HCT116 (cell line): ENCODE data around the gene SNUPN. TPM values are rescaled to one million over a fixed set of nuclear protein-coding genes. Genes with fewer than 3 reads are reported as not detected.

ENCODE experiments used
- ATAC-seq: fragments of 200-7000 bp; cut with Tn5 transposase; 2 replicates; pipeline ENCODE4 v1.9.1; 2020; ENCODE audit warnings: mild to moderate bottlenecking, moderate library complexity
- BruUV-seq: library from RNA; stranded (reverse); fragments of 400-500 nt; replicated peaks from 2 replicates; lab custom pipeline; 2021; lab: Mats Ljungman, UMichigan
- CTCF ChIA-PET: fragments of 300-600 bp; sonication (Branson Sonifier 250); formaldehyde crosslinking; loops from one replicate; lab custom pipeline; 2021; ENCODE audit warnings: antibody characterized with exemption; lab: Charles Lee
- POLR2A ChIA-PET: fragments of 300-600, 350-600 bp; sonication (Branson Sonifier 250); formaldehyde crosslinking; loops from one replicate; lab custom pipeline; 2021; ENCODE audit warnings: antibody characterized with exemption; lab: Charles Lee
- RAD21 ChIA-PET, 2 experiments: fragments of 300-600 bp; sonication (Branson Sonifier 250); formaldehyde crosslinking; loops; one replicate each; lab custom pipeline; 2023; ENCODE audit warnings: low total read pairs in 2 of 2; ENCODE audit not compliant: uncharacterized antibody in 2 of 2, unreplicated experiment in 2 of 2, low non-redundant PET in 1 of 2; lab: Charles Lee
- DNase-seq: peaks from one replicate; pipeline ENCODE4 v3.0.0-alpha.2; 2010; ENCODE audit warnings: low read depth, low spot score
- H2AFZ ChIP-seq: fragments of 200-600 bp; shearing (Covaris generic), sonication (generic); 2 replicates; pipeline ENCODE4 v1.6.1; 2017; ENCODE audit warnings: low read depth, mixed run types, mixed read lengths, antibody characterized with exemption, low read length; ENCODE audit not compliant: poor library complexity, severe bottlenecking
- H3K27ac ChIP-seq: 2 replicates; pipeline ENCODE4 v1.5.1; 2012; ENCODE audit warnings: low read depth, low read length
- H3K27me3 ChIP-seq: fragments of 200-600 bp; sonication (generic); 2 replicates; pipeline ENCODE4 v1.6.1; 2016; ENCODE audit warnings: mixed run types, low read length, mixed read lengths; ENCODE audit not compliant: insufficient read depth
- H3K36me3 ChIP-seq, 2 experiments: fragments of 200-500 bp in 1 of 2; fragments of 200-600 bp in 1 of 2; sonication (Bioruptor generic) in 1 of 2; sonication (generic) in 1 of 2; 2 replicates each; pipeline versions ENCODE4 v1.5.1 to v1.6.1; 2014 to 2016; ENCODE audit warnings: low read length in 2 of 2, inconsistent platforms in 1 of 2, mixed read lengths in 1 of 2, mixed run types in 1 of 2; ENCODE audit not compliant: insufficient read depth in 2 of 2, control insufficient read depth in 1 of 2
- H3K4me1 ChIP-seq, 2 experiments: fragments of 200-600 bp in 1 of 2; sonication (generic) in 1 of 2; 2 replicates each; pipeline versions ENCODE4 v1.5.1 to v1.6.1; 2012 to 2017; ENCODE audit warnings: low read length in 2 of 2, inconsistent platforms in 1 of 2, mild to moderate bottlenecking in 1 of 2, mixed read lengths in 1 of 2, mixed run types in 1 of 2, moderate library complexity in 1 of 2; ENCODE audit not compliant: insufficient read depth in 2 of 2, control insufficient read depth in 1 of 2
- H3K4me2 ChIP-seq: fragments of 200-600 bp; sonication (generic); 2 replicates; pipeline ENCODE4 v1.6.1; 2017; ENCODE audit warnings: mixed run types, low read length, mixed read lengths
- H3K4me3 ChIP-seq, 2 experiments: fragments of 200-600 bp in 1 of 2; sonication (generic) in 1 of 2; replicated peaks in 1 of 2; 2 replicates each; pipeline ENCODE4 v1.5.1; 2011 to 2016; ENCODE audit warnings: low read length in 2 of 2, control low read depth in 1 of 2, low read depth in 1 of 2, mild to moderate bottlenecking in 1 of 2, mixed read lengths in 1 of 2, mixed run types in 1 of 2
- H3K79me2 ChIP-seq: fragments of 200-600 bp; sonication (generic); 2 replicates; pipeline ENCODE4 v1.6.1; 2017; ENCODE audit warnings: mild to moderate bottlenecking, mixed run types, low read length, moderate library complexity, mixed read lengths; ENCODE audit not compliant: insufficient read depth
- H3K9ac ChIP-seq: fragments of 200-600 bp; sonication (generic); 2 replicates; pipeline ENCODE4 v1.6.1; 2016; ENCODE audit warnings: low read length, mixed read lengths
- H3K9me2 ChIP-seq: fragments of 200-600 bp; sonication (generic), shearing (Covaris generic); 2 replicates; pipeline ENCODE4 v1.6.1; 2017; ENCODE audit warnings: mixed run types, mild to moderate bottlenecking, moderate library complexity; ENCODE audit not compliant: insufficient read depth
- H3K9me3 ChIP-seq, 2 experiments: fragments of 200-500 bp in 1 of 2; fragments of 200-600 bp in 1 of 2; sonication (Bioruptor generic) in 1 of 2; sonication (generic) in 1 of 2; 2 replicates each; pipeline ENCODE4 v1.6.1; 2014 to 2017; ENCODE audit warnings: low read length in 2 of 2, mixed read lengths in 2 of 2, inconsistent platforms in 1 of 2, low read depth in 1 of 2, mild to moderate bottlenecking in 1 of 2, mixed run types in 1 of 2, moderate library complexity in 1 of 2; ENCODE audit not compliant: control insufficient read depth in 1 of 2, insufficient read depth in 1 of 2
- H4K20me1 ChIP-seq: fragments of 200-600 bp; sonication (generic), shearing (Covaris generic); 2 replicates; pipeline ENCODE4 v1.6.1; 2017; ENCODE audit warnings: mixed run types, mild to moderate bottlenecking, moderate library complexity; ENCODE audit not compliant: insufficient read depth
- CBX3 ChIP-seq: IDR thresholded peaks from 2 replicates; pipeline ENCODE4 v1.6.1; 2012; ENCODE audit warnings: low read depth
- CTCF ChIP-seq, 3 experiments: fragments of 200-600 bp in 1 of 3; sonication (generic) in 1 of 3; IDR thresholded peaks in 2 of 3; conservative IDR thresholded peaks in 1 of 3; 2 replicates each; pipeline ENCODE4 v1.5.1; 2012 to 2017; ENCODE audit warnings: low read depth in 2 of 3, low read length in 2 of 3, antibody characterized with exemption in 1 of 3, borderline replicate concordance in 1 of 3, control low read depth in 1 of 3, mild to moderate bottlenecking in 1 of 3, mixed read lengths in 1 of 3, mixed run types in 1 of 3, moderate library complexity in 1 of 3; ENCODE audit not compliant: insufficient read depth in 1 of 3
- EGR1 ChIP-seq: IDR thresholded peaks from 2 replicates; pipeline ENCODE4 v1.6.1; 2012; ENCODE audit warnings: low read depth
- EZH2 ChIP-seq: fragments of 200-600 bp; sonication (generic); IDR thresholded peaks from 2 replicates; pipeline ENCODE4 v1.6.1; 2017; ENCODE audit warnings: antibody characterized with exemption, mixed run types
- EZH2phosphoT487 ChIP-seq: fragments of 200-600 bp; IDR thresholded peaks from 2 replicates; pipeline ENCODE4 v1.6.1; 2018; ENCODE audit warnings: antibody characterized with exemption, borderline replicate concordance
- POLR2A ChIP-seq: IDR thresholded peaks from 2 replicates; pipeline ENCODE4 v1.7.0; 2011; ENCODE audit warnings: borderline replicate concordance; ENCODE audit not compliant: insufficient read depth, insufficient read length; ENCODE audit errors: extremely low read depth
- POLR2AphosphoS5 ChIP-seq: IDR thresholded peaks from 2 replicates; pipeline ENCODE4 v1.6.1; 2011; ENCODE audit warnings: mild to moderate bottlenecking, low read depth, low read length, moderate library complexity
- SIN3A ChIP-seq: IDR thresholded peaks from 2 replicates; pipeline ENCODE4 v1.6.1; 2012; ENCODE audit warnings: low read depth
- SP1 ChIP-seq: IDR thresholded peaks from 2 replicates; pipeline ENCODE4 v1.6.1; 2012; ENCODE audit warnings: low read depth
- SRF ChIP-seq: IDR thresholded peaks from 2 replicates; pipeline ENCODE4 v1.6.1; 2012; ENCODE audit warnings: low read depth
- TCF7L2 ChIP-seq: IDR thresholded peaks from 2 replicates; pipeline ENCODE4 v1.7.0; 2011; ENCODE audit warnings: borderline replicate concordance, inconsistent platforms; ENCODE audit not compliant: insufficient read depth, insufficient read length; ENCODE audit errors: extremely low read depth
- intact Hi-C: fragments of 100-400 bp; cut with micrococcal nuclease; formaldehyde crosslinking; loops from 2 replicates; pipeline ENCODE4 v1.10.0; 2022
- total RNA-seq: library from RNA; stranded (reverse); gene quantifications from one replicate; pipeline ENCODE4 v1.2.1, GENCODE V29; 2021; ENCODE audit not compliant: unreplicated experiment

Gene SNUPN
- total RNA-seq, 1 experiment from 2014 or later = 29.8 TPM

GRCh38 chr15:75577401-75578172 is 47.9 kb downstream of the SNUPN start:
- peak overlapping the region; percentile 95 for H3K4me2 ChIP-seq
- ChIA-PET POLR2A (no interaction called here), CTCF (interaction anchor here (0.9 kb wide), 1 partner anchor 69 kb away, joined by 4 read pairs; no protein-coding TSS in a partner anchor), RAD21 (interaction anchor here in 1 of 2 experiments (0.5 kb wide), 1 partner anchor 200 kb away, joined by 3 read pairs; no protein-coding TSS in a partner anchor)
- no peaks in the 10 kb centered on the region for H3K9me2 ChIP-seq
- peaks cover 54% of the 10 kb centered on the region for H3K79me2 ChIP-seq
- BruUV-seq = TSS peak; percentile 58
- H3K36me3 ChIP-seq = no peaks in the 10 kb centered on the region
- TF ChIP-seq POLR2AphosphoS5 (no peak), SRF (no peak), SIN3A (no peak), SP1 (no peak), EZH2 (no peak)
- peak overlapping the region; percentile 91 for H3K27ac ChIP-seq
- intact Hi-C loops = loop anchor here (5.0 kb wide), 1 partner anchor 125 kb away; the partner anchor contains the start of gene SIN3A
- H3K27me3 ChIP-seq = no peaks in the 10 kb centered on the region
- ATAC-seq (no peak), DNase-seq (no peak)
- H3K9ac ChIP-seq = peak overlapping the region; percentile 92
- H2AFZ ChIP-seq = no peak overlapping the region
- peak overlapping the region; percentile 86 to 93 for H3K4me3 ChIP-seq
- H3K4me1 ChIP-seq = peaks cover 5 to 16% of the 10 kb centered on the region in 2 experiments
- H3K9me3 ChIP-seq = no peaks in the 10 kb centered on the region
- H4K20me1 ChIP-seq = no peaks in the 10 kb centered on the region

- TF ChIP-seq TCF7L2 = no peak
- no peak for TF ChIP-seq CBX3
- no peak for TF ChIP-seq EGR1
- no peak for TF ChIP-seq POLR2A
- TF ChIP-seq CTCF (IDR thresholded peaks at IDR 0.05 in 2 of 3, conservative IDR thresholded peaks at IDR 0.05 in 1 of 3; ENCODE audit: borderline replicate concordance in 1 of 3, insufficient read depth in 1 of 3, low read depth in 2 of 3, low read length in 2 of 3) = no peak
- no peak for TF ChIP-seq EZH2phosphoT487
- ChIA-PET POLR2A (interaction anchor here (1.7 kb wide), 1 partner anchor 9 kb away, joined by 3 read pairs; no protein-coding TSS in a partner anchor), CTCF (no interaction called here), RAD21 (no interaction called here)
- Histone ChIP-seq H3K4me1 (peaks cover 0 to 9% of the 10 kb centered on the region in 2 experiments; a peak in 2 of 4 replicates), H3K9me3 (no peaks in the 10 kb centered on the region), H3K79me2 (peaks cover 89% of the 10 kb centered on the region), H2AFZ (no peak overlapping the region), H3K36me3 (no peaks in the 10 kb centered on the region; a peak in 1 of 4 replicates), H3K27ac (no peak overlapping the region), H3K9me2 (no peaks in the 10 kb centered on the region), H4K20me1 (no peaks in the 10 kb centered on the region), H3K4me2 (no peak overlapping the region), H3K27me3 (no peaks in the 10 kb centered on the region), H3K4me3 (no peak overlapping the region), H3K9ac (no peak overlapping the region)
- BruUV-seq = no TSS peak
- DNase-seq = no peak
- ATAC-seq = no peak
- intact Hi-C loops = no loop called here
These were observed 51.7 kb downstream of the SNUPN start for GRCh38 chr15:75573648-75574384.
